IPS-18a (cell line): Measurements from ENCODE around the gene UGT1A8.

Source experiments
- H3K27ac ChIP-seq: one replicate; pipeline ENCODE4 v1.5.1; 2013; ENCODE audit warnings: low read length
- H3K27me3 ChIP-seq: one replicate; pipeline ENCODE4 v1.6.1; 2013; ENCODE audit warnings: mild to moderate bottlenecking, low read length; ENCODE audit not compliant: control insufficient read depth, insufficient read depth
- H3K36me3 ChIP-seq: one replicate; pipeline ENCODE4 v1.6.1; 2013; ENCODE audit warnings: low read depth, low read length; ENCODE audit not compliant: control insufficient read depth
- H3K4me1 ChIP-seq: one replicate; pipeline ENCODE4 v1.6.1; 2013; ENCODE audit warnings: low read depth, low read length; ENCODE audit not compliant: control insufficient read depth
- H3K4me3 ChIP-seq: one replicate; pipeline ENCODE4 v1.5.1; 2013; ENCODE audit warnings: low read length
- H3K9ac ChIP-seq: one replicate; pipeline ENCODE4 v1.6.1; 2013; ENCODE audit warnings: mild to moderate bottlenecking, low read length, moderate library complexity
- H3K9me3 ChIP-seq: one replicate; pipeline ENCODE4 v1.6.1; 2013; ENCODE audit warnings: low read depth, low read length; ENCODE audit not compliant: control insufficient read depth

The UGT1A8 gene

GRCh38 chr2:233778030-233778429, 160.6 kb downstream of the UGT1A8 start, which contains the start of gene MROH2A:
Gene MROH2A (plus strand): TSS chr2:233778330. CDS start chr2:233779359, 1,029 bp downstream.
- Histone ChIP-seq H3K4me1 (no peaks in the 10 kb centered on the region), H3K27me3 (no peaks in the 10 kb centered on the region), H3K27ac (no peak within 1 kb of the TSS), H3K9me3 (no peaks in the 10 kb centered on the region), H3K4me3 (no peak within 1 kb of the TSS), H3K36me3 (no peaks in the 10 kb centered on the region), H3K9ac (no peak within 1 kb of the TSS)

GRCh38 chr2:233779722-233780121, 162.3 kb downstream of the UGT1A8 start:
- Histone ChIP-seq H3K4me3 (no peak overlapping the region), H3K27me3 (no peaks in the 10 kb centered on the region), H3K9ac (no peak overlapping the region), H3K36me3 (no peaks in the 10 kb centered on the region), H3K27ac (no peak overlapping the region), H3K9me3 (no peaks in the 10 kb centered on the region), H3K4me1 (no peaks in the 10 kb centered on the region)

- no peaks in the 10 kb centered on the region for H3K27me3 ChIP-seq
- H3K4me1 ChIP-seq = no peaks in the 10 kb centered on the region
- no peak overlapping the region for H3K4me3 ChIP-seq
- no peaks in the 10 kb centered on the region for H3K9me3 ChIP-seq
- H3K36me3 ChIP-seq = no peaks in the 10 kb centered on the region
- H3K9ac ChIP-seq = no peak overlapping the region
- no peak overlapping the region for H3K27ac ChIP-seq
These were observed 163.3 kb downstream of the UGT1A8 start for GRCh38 chr2:233780771-233781170.

GRCh38 chr2:233789554-233789953, 172.1 kb downstream of the UGT1A8 start:
- Histone ChIP-seq H3K4me3 (no peak overlapping the region), H3K27ac (no peak overlapping the region), H3K4me1 (no peaks in the 10 kb centered on the region), H3K9ac (no peak overlapping the region), H3K36me3 (no peaks in the 10 kb centered on the region), H3K9me3 (no peaks in the 10 kb centered on the region), H3K27me3 (no peaks in the 10 kb centered on the region)

GRCh38 chr2:233791151-233791882, 173.9 kb downstream of the UGT1A8 start:
- Histone ChIP-seq H3K4me3 (no peak overlapping the region), H3K9ac (no peak overlapping the region), H3K4me1 (no peaks in the 10 kb centered on the region), H3K9me3 (no peaks in the 10 kb centered on the region), H3K27ac (no peak overlapping the region), H3K36me3 (no peaks in the 10 kb centered on the region), H3K27me3 (no peaks in the 10 kb centered on the region)

- no peaks in the 10 kb centered on the region for H3K36me3 ChIP-seq
- no peak overlapping the region for H3K27ac ChIP-seq
- H3K4me1 ChIP-seq = no peaks in the 10 kb centered on the region
- H3K4me3 ChIP-seq = no peak overlapping the region
- H3K27me3 ChIP-seq = no peaks in the 10 kb centered on the region
- no peak overlapping the region for H3K9ac ChIP-seq
- H3K9me3 ChIP-seq = no peaks in the 10 kb centered on the region
These were observed 174.5 kb downstream of the UGT1A8 start for GRCh38 chr2:233791883-233792329.

GRCh38 chr2:233792720-233793119, 175.3 kb downstream of the UGT1A8 start:
- H3K4me1 ChIP-seq = no peaks in the 10 kb centered on the region
- no peak overlapping the region for H3K4me3 ChIP-seq
- no peaks in the 10 kb centered on the region for H3K36me3 ChIP-seq
- H3K9ac ChIP-seq = no peak overlapping the region
- no peak overlapping the region for H3K27ac ChIP-seq
- no peaks in the 10 kb centered on the region for H3K9me3 ChIP-seq
- no peaks in the 10 kb centered on the region for H3K27me3 ChIP-seq

- no peak overlapping the region for H3K4me3 ChIP-seq
- H3K27me3 ChIP-seq = no peaks in the 10 kb centered on the region
- H3K9ac ChIP-seq = no peak overlapping the region
- H3K9me3 ChIP-seq = no peaks in the 10 kb centered on the region
- no peak overlapping the region for H3K27ac ChIP-seq
- H3K36me3 ChIP-seq = no peaks in the 10 kb centered on the region
- H3K4me1 ChIP-seq = no peaks in the 10 kb centered on the region
These were observed 176.2 kb downstream of the UGT1A8 start for GRCh38 chr2:233793465-233794127.

- Histone ChIP-seq H3K27me3 (no peaks in the 10 kb centered on the region), H3K9me3 (no peaks in the 10 kb centered on the region), H3K27ac (no peak overlapping the region), H3K9ac (no peak overlapping the region), H3K36me3 (no peaks in the 10 kb centered on the region), H3K4me1 (no peaks in the 10 kb centered on the region), H3K4me3 (no peak overlapping the region)
These were observed 176.8 kb downstream of the UGT1A8 start for GRCh38 chr2:233794128-233794658.

- Histone ChIP-seq H3K27me3 (no peaks in the 10 kb centered on the region), H3K36me3 (no peaks in the 10 kb centered on the region), H3K9ac (no peak overlapping the region), H3K27ac (no peak overlapping the region), H3K4me3 (no peak overlapping the region), H3K9me3 (no peaks in the 10 kb centered on the region), H3K4me1 (no peaks in the 10 kb centered on the region)
These were observed 178.3 kb downstream of the UGT1A8 start for GRCh38 chr2:233795735-233796171.

- H3K36me3 ChIP-seq = no peaks in the 10 kb centered on the region
- H3K27ac ChIP-seq = no peak overlapping the region
- H3K9ac ChIP-seq = no peak overlapping the region
- no peak overlapping the region for H3K4me3 ChIP-seq
- no peaks in the 10 kb centered on the region for H3K9me3 ChIP-seq
- H3K4me1 ChIP-seq = no peaks in the 10 kb centered on the region
- no peaks in the 10 kb centered on the region for H3K27me3 ChIP-seq
These were observed 178.8 kb downstream of the UGT1A8 start for GRCh38 chr2:233796254-233796653.
